NT2/D1 (cell line): ENCODE results near the gene TAF13.

Experiments
- YY1 ChIP-seq: IDR thresholded peaks from 2 replicates; pipeline ENCODE4 v1.6.1; 2011; ENCODE audit not compliant: insufficient read length, insufficient read depth
- ZNF274 ChIP-seq: IDR thresholded peaks from 2 replicates; pipeline ENCODE4 v1.6.1; 2011; ENCODE audit warnings: mild to moderate bottlenecking, low read depth, low read length

DNA sequence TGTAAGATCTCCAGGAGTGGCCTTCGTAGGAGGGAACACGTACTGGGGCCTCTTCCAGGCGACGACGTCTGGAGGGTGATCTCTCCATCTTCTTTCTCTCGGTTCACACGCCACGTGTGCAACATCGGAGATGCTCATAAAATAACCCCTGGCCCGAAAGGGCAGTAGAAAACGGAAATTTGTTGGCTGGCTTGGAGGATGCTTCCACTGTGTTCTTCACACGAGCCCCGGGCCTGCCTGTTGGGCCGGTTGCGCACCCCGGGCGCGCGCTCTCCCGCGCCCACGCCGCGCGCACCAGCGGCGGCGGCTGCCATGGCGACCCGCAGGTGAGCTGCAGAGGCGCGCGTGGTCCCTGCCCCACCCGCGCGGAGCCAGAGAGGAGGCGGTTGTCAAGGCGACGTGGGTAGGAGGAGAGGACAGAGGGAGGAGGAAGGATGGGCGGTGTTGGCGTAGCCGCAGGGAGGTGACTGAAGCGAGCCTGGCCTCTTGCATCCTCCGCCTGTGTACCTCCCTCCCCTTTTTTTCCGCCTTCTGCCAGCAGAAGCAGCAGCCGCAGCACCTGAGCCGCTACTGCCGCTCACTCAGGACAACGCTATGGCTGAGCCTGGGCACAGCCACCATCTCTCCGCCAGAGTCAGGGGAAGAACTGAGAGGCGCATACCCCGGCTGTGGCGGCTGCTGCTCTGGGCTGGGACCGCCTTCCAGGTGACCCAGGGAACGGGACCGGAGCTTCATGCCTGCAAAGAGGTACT, 38.0 kb upstream of the TAF13 start, which contains the start of gene ELAPOR1:
- TF ChIP-seq YY1 (no peak), ZNF274 (no peak)
